H9 (cell line): ENCODE results near the gene FCMR. TPM values are rescaled to one million over a fixed set of nuclear protein-coding genes. Genes with fewer than 3 reads are reported as not detected.
A peak's percentile ranks its signal among the peaks of the same experiment; 100 is the strongest.

Source experiments
- DNase-seq: peaks from one replicate; pipeline ENCODE4 v3.0.0-alpha.2; 2017
- H2AFZ ChIP-seq: one replicate; pipeline ENCODE4 v1.6.1; 2013; ENCODE audit warnings: mild to moderate bottlenecking, low read length, control low read depth, moderate library complexity
- H2AK5ac ChIP-seq: 2 replicates; pipeline ENCODE4 v1.6.1; 2013; ENCODE audit warnings: low read length, control low read depth, mixed read lengths; ENCODE audit not compliant: insufficient read length
- H2BK120ac ChIP-seq: one replicate; pipeline ENCODE4 v1.6.1; 2013; ENCODE audit warnings: low read depth, mild to moderate bottlenecking, low read length, control low read depth, inconsistent platforms; ENCODE audit not compliant: poor library complexity, severe bottlenecking
- H2BK12ac ChIP-seq: 2 replicates; pipeline ENCODE4 v1.6.1; 2013; ENCODE audit warnings: low read length, control low read depth, mixed read lengths, low read depth; ENCODE audit not compliant: insufficient read length
- H2BK15ac ChIP-seq: 2 replicates; pipeline ENCODE4 v1.6.1; 2013; ENCODE audit warnings: low read depth, low read length, control low read depth
- H2BK20ac ChIP-seq: one replicate; pipeline ENCODE4 v1.6.1; 2013; ENCODE audit warnings: low read depth, mild to moderate bottlenecking, low read length, control low read depth, inconsistent platforms; ENCODE audit not compliant: poor library complexity, severe bottlenecking
- H2BK5ac ChIP-seq: 2 replicates; pipeline ENCODE4 v1.6.1; 2013; ENCODE audit warnings: low read length, control low read depth, mixed read lengths; ENCODE audit not compliant: insufficient read length
- H3K14ac ChIP-seq: 2 replicates; pipeline ENCODE4 v1.6.1; 2013; ENCODE audit warnings: low read length, control low read depth; ENCODE audit not compliant: insufficient read depth
- H3K18ac ChIP-seq: 2 replicates; pipeline ENCODE4 v1.6.1; 2013; ENCODE audit warnings: low read depth, mild to moderate bottlenecking, mixed read lengths, low read length, control low read depth; ENCODE audit not compliant: insufficient read length
- H3K23ac ChIP-seq: 2 replicates; pipeline ENCODE4 v1.6.1; 2013; ENCODE audit warnings: low read length, control low read depth, mixed read lengths, low read depth; ENCODE audit not compliant: insufficient read length
- H3K23me2 ChIP-seq: 2 replicates; pipeline ENCODE4 v1.6.1; 2013; ENCODE audit warnings: low read depth, mild to moderate bottlenecking, mixed read lengths, low read length, control low read depth; ENCODE audit not compliant: insufficient read length, poor library complexity, severe bottlenecking
- H3K27ac ChIP-seq: 2 replicates; pipeline ENCODE4 v1.5.1; 2013; ENCODE audit warnings: low read length, control low read depth, mixed read lengths, low read depth; ENCODE audit not compliant: insufficient read length
- H3K27me3 ChIP-seq: 2 replicates; pipeline ENCODE4 v1.6.1; 2013; ENCODE audit warnings: low read length, control low read depth, inconsistent platforms; ENCODE audit not compliant: insufficient read depth
- H3K4ac ChIP-seq: 2 replicates; pipeline ENCODE4 v1.6.1; 2013; ENCODE audit warnings: low read depth, mild to moderate bottlenecking, control low read depth, inconsistent platforms, low read length, moderate library complexity
- H3K4me1 ChIP-seq: 2 replicates; pipeline ENCODE4 v1.6.1; 2013; ENCODE audit warnings: low read length, control low read depth, inconsistent platforms; ENCODE audit not compliant: insufficient read depth
- H3K4me2 ChIP-seq: 2 replicates; pipeline ENCODE4 v1.6.1; 2013; ENCODE audit warnings: low read length, control low read depth, mixed read lengths; ENCODE audit not compliant: insufficient read length, insufficient read depth
- H3K56ac ChIP-seq: 2 replicates; pipeline ENCODE4 v1.6.1; 2013; ENCODE audit warnings: low read depth, mild to moderate bottlenecking, mixed read lengths, low read length, control low read depth; ENCODE audit not compliant: insufficient read length
- H3K79me1 ChIP-seq: 2 replicates; pipeline ENCODE4 v1.6.1; 2013; ENCODE audit warnings: low read depth, mild to moderate bottlenecking, moderate library complexity, low read length, control low read depth, inconsistent platforms; ENCODE audit not compliant: insufficient read depth, poor library complexity, severe bottlenecking
- H3K79me2 ChIP-seq: 2 replicates; pipeline ENCODE4 v1.6.1; 2013; ENCODE audit warnings: low read length, control low read depth, inconsistent platforms; ENCODE audit not compliant: insufficient read depth
- H3K9ac ChIP-seq: 2 replicates; pipeline ENCODE4 v1.6.1; 2013; ENCODE audit warnings: low read length, control low read depth, mixed read lengths; ENCODE audit not compliant: insufficient read length; ENCODE audit errors: extremely low read depth
- H3K9me3 ChIP-seq: one replicate; pipeline ENCODE4 v1.6.1; 2013; ENCODE audit warnings: low read depth, low read length, inconsistent platforms; ENCODE audit not compliant: control insufficient read depth
- H3T11ph ChIP-seq: one replicate; pipeline ENCODE4 v1.6.1; 2013; ENCODE audit warnings: mild to moderate bottlenecking, low read length, control low read depth, inconsistent platforms
- H4K20me1 ChIP-seq: one replicate; pipeline ENCODE4 v1.6.1; 2013; ENCODE audit not compliant: control insufficient read depth, insufficient read length, insufficient read depth
- H4K5ac ChIP-seq: 2 replicates; pipeline ENCODE4 v1.6.1; 2013; ENCODE audit warnings: low read depth, mild to moderate bottlenecking, mixed read lengths, low read length, control low read depth; ENCODE audit not compliant: insufficient read length
- H4K8ac ChIP-seq: replicated peaks from 2 replicates; pipeline ENCODE4 v1.6.1; 2013; ENCODE audit warnings: low read length, control low read depth, mixed read lengths, low read depth; ENCODE audit not compliant: insufficient read length
- H4K91ac ChIP-seq: 2 replicates; pipeline ENCODE4 v1.6.1; 2013; ENCODE audit warnings: low read depth, mild to moderate bottlenecking, moderate library complexity, mixed read lengths, low read length, control low read depth; ENCODE audit not compliant: insufficient read length
- H3K27ac Mint-ChIP-seq, 3 experiments: 2 replicates in 2 of 3; 3 replicates in 1 of 3; pipeline ENCODE4 v1.8.0; 2020 to 2021; ENCODE audit warnings: mixed read lengths in 3 of 3, mild to moderate bottlenecking in 1 of 3, moderate library complexity in 1 of 3
- H3K27me3 Mint-ChIP-seq: 2 replicates; pipeline ENCODE4 v1.8.0; 2021; ENCODE audit warnings: low read depth, mild to moderate bottlenecking, moderate library complexity, mixed read lengths
- H3K36me3 Mint-ChIP-seq, 3 experiments: 2 replicates in 2 of 3; 3 replicates in 1 of 3; pipeline ENCODE4 v1.8.0; 2020 to 2021; ENCODE audit warnings: low read depth in 3 of 3, mixed read lengths in 3 of 3; ENCODE audit not compliant: insufficient read depth in 1 of 3
- H3K4me1 Mint-ChIP-seq, 2 experiments: 2 replicates each; pipeline ENCODE4 v1.8.0; 2020; ENCODE audit warnings: mixed read lengths in 2 of 2
- H3K4me3 Mint-ChIP-seq, 2 experiments: 2 replicates in 1 of 2; 3 replicates in 1 of 2; pipeline ENCODE4 v1.8.0; 2020 to 2021; ENCODE audit warnings: mild to moderate bottlenecking in 2 of 2, mixed read lengths in 2 of 2, moderate library complexity in 1 of 2
- H3K9me3 Mint-ChIP-seq, 2 experiments: 2 replicates in 1 of 2; 3 replicates in 1 of 2; pipeline ENCODE4 v1.8.0; 2020; ENCODE audit warnings: mild to moderate bottlenecking in 2 of 2, mixed read lengths in 2 of 2, moderate library complexity in 1 of 2
- CTCF ChIP-seq: fragments of 200-600 bp; sonication (generic); conservative IDR thresholded peaks from 3 replicates; pipeline ENCODE4 v1.8.0; 2021; ENCODE audit warnings: antibody characterized with exemption, mild to moderate bottlenecking
- WGBS: extraction: QIAGEN DNeasy Blood & Tissue Kit; methylation state at CpG from one replicate; pipeline ENCODE4 v1.1.7; 2013; ENCODE audit warnings: missing lambda C conversion rate, low lambda C conversion rate, mixed read lengths; ENCODE audit not compliant: insufficient read length; ENCODE audit errors: extremely low coverage; 5-methylcytosine and 5-hydroxymethylcytosine counted together
- total RNA-seq: library from RNA; stranded (reverse); gene quantifications from 2 replicates; pipeline ENCODE4 v1.2.1, GENCODE V29; 2021

Gene FCMR
- total RNA-seq, 1 experiment from 2014 or later = not detected

GRCh38 chr1:206908038-206908437 is 13.7 kb downstream of the FCMR start:
- H3K27me3 ChIP-seq = peaks cover 11% of the 10 kb centered on the region; the same call in 1 of the 2 replicates

More at GRCh38 chr1:206908038-206908437, 13.7 kb downstream of the FCMR start:
- DNase-seq = no peak
- no peak overlapping the region for H3K4me2 ChIP-seq
- no peak overlapping the region for H2BK5ac ChIP-seq
- no CpG with 5 or more reads among the region's 10 CpGs for WGBS
- H2BK20ac ChIP-seq = no peak overlapping the region
- H4K5ac ChIP-seq = no peak overlapping the region
- H2BK12ac ChIP-seq = no peak overlapping the region
- no peak overlapping the region for H3K14ac ChIP-seq
- no peaks in the 10 kb centered on the region for H3K79me2 ChIP-seq
- H3K27me3 Mint-ChIP-seq = peaks cover 67% of the 10 kb centered on the region
- no peaks in the 10 kb centered on the region for H3K9me3 ChIP-seq
- H3K18ac ChIP-seq = no peak overlapping the region
- no peak overlapping the region for H3T11ph ChIP-seq
- no peak overlapping the region for H2BK15ac ChIP-seq
- H4K91ac ChIP-seq = no peak overlapping the region
- H3K4ac ChIP-seq = no peak overlapping the region
- H3K56ac ChIP-seq = no peak overlapping the region
- H2BK120ac ChIP-seq = no peak overlapping the region
- H3K4me3 Mint-ChIP-seq = peak overlapping the region in 1 of 2 experiments; percentile 8; a peak in 2 of 5 replicates
- H3K79me1 ChIP-seq = no peaks in the 10 kb centered on the region
- no peaks in the 10 kb centered on the region for H4K20me1 ChIP-seq
- H2AK5ac ChIP-seq = no peak overlapping the region
- peaks cover 5 to 20% of the 10 kb centered on the region in 2 experiments for H3K4me1 Mint-ChIP-seq
- H3K23ac ChIP-seq = no peak overlapping the region
- 0 out of 2 replicates have a peak, but pooled peaks cover 3% of the 10 kb centered on the region for H3K4me1 ChIP-seq
- H3K9me3 Mint-ChIP-seq = no peaks in the 10 kb centered on the region; a peak in 1 of 5 replicates
- H3K36me3 Mint-ChIP-seq = no peaks in the 10 kb centered on the region; a peak in 1 of 7 replicates
- no peak overlapping the region for H3K27ac Mint-ChIP-seq
- H4K8ac ChIP-seq = no peak overlapping the region
- no peak overlapping the region for H3K9ac ChIP-seq
- no peak overlapping the region for H3K27ac ChIP-seq
- no peak for TF ChIP-seq CTCF
- peaks cover 6% of the 10 kb centered on the region for H3K23me2 ChIP-seq
- no peak overlapping the region for H2AFZ ChIP-seq
